ENCODE results near the gene DKK3.
"Not testable (repeated sequence)": the region's sequence is repeated elsewhere in the genome, so short reads cannot be mapped to it uniquely, and the experiment has no call there.

Gene DKK3

DNA sequence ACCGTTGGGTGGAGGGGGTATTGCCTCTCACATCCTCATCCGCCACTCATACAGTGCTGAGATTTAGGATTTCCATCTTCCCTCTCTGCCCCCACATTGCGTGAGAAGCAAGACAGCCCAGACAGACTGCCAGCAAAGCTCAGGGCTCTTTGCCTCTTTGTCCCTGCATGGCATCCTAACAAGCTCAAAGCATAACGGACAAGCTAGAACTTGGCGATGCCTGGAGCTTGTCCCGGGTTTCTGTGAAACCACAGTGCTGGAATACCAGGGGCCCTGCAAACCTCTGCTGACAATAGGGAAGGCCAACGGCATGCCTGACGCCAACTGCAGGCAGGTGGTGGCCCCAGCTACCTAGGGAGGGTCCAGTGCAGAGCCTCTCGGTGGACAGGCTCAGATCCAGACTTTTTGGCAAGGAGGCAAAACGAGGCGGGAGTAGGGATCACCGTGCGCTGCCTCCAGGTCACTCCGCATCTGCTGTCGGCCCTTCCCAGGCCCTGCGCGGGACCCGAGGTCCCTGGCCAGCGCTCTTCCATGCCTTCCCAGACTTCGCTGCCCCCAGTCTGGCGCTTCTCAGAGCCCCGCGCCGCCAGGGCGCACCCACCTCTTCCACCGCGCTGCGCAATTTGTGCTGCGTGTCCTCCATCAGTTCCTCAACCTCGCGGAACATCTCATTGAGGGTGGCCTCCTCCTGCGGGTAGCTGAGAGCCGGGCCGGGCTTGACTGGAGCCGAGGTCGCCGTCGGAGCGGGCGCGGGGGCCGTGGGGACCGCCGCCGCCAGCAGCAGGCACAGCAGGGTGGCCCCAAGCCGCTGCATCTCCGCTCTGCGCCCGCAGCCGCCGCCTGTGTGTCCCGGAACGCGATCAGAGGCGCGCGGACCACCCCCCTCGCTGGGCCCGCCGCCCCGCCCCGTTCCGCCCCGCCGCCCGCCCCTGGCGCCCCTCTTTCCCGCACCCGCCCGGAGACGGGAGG is at the start of gene DKK3:
Gene DKK3, minus strand, starts transcription at position 858 of the 969 bp plus-strand sequence. Its CDS starts 44 bp downstream, at position 814.
- DNase-seq (ENCODE audit: low spot score): peak; percentile 56

DNA sequence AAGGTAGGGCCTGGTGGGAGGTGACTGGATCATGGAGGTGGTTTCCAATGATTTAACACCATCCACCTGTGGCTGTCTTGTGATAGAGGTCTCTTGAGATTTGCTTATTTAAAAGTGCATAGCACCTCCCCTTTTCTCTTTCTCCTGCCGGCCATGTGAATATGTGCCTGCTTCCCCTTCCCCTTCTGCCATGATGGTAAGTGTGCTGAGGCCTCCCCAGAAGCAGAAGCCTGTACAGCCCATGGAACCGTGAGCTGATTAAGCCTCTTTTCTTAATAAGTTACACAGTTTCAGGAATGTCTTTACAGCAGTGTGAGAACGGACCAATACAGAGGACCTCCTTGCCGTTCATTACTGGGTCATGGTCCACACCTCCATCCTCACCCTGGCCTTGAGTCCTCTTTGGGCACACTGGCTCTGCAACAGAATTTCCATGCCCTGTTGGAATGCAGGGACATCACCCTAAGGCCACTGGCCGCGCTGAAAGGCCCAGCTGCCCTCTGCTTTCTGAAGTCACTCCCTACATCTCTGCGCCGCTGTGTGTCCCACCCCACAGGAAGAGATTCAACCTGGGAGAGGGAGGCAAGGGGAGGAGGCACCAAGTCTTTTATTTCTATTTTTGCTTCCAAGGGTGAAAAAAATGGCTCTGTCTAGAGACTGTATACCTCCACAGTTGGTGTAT is 49.0 kb upstream of the DKK3 start:
- DNase-seq (ENCODE audit: low spot score): no peak

DNA sequence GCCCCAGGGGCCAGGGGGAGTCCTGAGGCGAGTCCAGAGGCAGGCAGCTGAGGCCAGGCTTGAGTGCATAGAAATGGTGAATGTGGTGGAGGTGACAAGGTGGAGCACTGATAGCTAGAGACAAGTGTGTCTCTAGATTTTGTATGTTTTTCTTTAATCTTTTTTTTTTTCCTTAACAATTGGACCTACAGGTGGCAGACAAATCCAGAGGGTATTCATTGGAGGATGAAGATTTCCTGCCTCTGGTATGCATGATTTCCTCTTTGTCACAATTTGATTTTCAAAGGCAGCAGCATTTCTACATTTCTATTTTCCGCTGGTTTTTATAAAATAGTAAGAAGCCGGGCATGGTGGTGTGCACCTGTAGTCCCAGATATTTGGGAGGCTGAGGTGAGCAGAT is 47.7 kb upstream of the DKK3 start:
- DNase-seq (ENCODE audit: low spot score): no peak

DNA sequence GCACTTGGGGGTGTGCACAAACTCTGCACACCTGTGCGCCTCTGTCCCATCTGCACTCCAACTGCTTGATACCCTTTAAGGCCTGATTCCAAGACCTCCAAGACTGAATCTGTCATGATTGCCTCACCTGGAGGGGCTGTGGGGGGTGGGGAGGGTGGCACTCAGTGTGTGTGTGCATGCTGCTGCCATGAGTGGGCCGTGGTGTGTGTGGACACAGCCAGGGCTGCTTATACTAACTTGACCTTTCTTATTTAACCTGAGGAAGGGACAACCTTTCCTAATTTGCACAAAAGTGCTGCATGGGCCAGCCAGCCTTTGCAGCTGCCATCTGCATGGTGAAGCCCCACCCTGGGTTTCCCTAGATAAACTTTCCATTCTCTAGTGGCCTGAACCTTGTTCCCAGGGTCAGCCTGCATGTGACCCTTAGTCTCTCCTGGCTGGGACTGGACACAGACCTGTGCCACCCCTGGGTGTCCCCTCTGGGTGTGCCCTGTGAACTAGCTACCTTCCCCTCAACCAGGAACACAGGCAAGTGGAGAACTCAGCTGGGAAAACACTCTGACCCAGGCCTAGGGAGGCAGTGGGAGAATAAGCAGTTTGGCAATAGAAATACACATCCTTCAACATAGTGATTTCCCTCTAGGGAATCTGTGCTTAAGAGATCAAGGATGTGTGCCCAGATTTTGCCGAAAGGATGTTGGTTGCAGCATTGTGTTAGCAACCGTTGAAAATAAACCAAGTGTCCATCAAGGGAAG is 45.4 kb upstream of the DKK3 start:
- no peak for DNase-seq (ENCODE audit: low spot score)

DNA sequence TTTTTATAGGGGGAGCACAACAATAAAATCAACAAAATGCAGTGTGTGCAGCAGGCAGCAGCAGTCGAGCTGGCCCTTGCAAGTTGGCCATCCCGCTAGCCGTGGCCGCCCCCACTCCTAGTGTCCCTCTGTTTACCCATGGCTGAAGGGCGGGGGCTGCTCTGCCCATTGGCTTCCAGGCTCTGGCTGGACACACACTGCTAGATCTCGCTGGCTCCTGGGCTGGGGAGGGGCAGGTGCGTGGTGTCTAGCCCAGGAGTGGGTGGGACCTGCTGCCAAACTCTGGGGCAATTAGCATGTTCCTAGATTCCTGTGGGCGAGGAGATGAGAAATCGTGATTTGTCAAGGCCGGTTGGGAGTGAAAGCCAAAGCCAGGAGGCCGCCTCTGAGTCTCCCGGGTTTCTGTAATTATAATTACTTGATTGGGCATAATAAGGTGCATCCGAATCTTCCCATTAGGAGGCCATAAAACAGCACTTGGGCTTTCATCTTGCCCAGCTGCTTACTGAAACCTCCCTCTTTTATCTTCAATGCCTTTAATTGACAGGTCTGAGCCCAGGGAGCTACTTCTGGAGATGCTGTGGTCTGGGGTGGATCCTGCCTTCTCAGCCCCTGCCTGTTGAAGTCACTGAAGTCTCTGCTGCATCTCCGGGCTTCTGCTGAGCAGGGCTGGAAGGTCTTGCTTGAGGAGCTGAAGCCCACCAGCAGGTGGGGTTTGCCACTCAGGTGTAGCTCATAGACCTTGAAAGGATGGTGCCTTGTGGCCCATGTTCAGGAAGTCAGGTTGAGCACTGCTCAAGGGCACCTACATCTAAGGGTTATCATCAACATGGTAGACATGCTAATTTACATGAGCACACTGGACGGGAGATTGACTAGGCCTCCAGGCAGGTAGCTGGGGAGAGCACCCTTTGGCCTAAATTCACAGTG is 44.5 kb upstream of the DKK3 start:
- no peak for DNase-seq (ENCODE audit: low spot score)

DNA sequence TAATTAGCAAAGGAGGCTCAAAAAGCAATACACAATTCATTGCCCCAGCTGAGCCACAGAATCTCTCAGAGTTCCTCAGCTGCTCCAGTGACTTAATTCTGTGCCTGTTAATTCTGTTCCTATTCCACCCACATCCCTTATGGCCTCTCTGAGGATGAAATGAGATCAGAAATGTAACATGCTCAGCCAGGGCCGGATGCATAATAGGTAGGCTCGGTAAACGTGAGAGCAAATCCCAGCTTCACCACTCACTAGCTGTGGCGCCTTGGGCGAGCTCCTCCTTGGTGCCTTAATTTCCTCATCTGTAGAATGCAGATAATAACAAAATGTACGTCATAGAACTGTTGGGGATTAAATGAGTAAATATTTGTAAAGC is 42.8 kb upstream of the DKK3 start:
- no peak for DNase-seq (ENCODE audit: low spot score)

DNA sequence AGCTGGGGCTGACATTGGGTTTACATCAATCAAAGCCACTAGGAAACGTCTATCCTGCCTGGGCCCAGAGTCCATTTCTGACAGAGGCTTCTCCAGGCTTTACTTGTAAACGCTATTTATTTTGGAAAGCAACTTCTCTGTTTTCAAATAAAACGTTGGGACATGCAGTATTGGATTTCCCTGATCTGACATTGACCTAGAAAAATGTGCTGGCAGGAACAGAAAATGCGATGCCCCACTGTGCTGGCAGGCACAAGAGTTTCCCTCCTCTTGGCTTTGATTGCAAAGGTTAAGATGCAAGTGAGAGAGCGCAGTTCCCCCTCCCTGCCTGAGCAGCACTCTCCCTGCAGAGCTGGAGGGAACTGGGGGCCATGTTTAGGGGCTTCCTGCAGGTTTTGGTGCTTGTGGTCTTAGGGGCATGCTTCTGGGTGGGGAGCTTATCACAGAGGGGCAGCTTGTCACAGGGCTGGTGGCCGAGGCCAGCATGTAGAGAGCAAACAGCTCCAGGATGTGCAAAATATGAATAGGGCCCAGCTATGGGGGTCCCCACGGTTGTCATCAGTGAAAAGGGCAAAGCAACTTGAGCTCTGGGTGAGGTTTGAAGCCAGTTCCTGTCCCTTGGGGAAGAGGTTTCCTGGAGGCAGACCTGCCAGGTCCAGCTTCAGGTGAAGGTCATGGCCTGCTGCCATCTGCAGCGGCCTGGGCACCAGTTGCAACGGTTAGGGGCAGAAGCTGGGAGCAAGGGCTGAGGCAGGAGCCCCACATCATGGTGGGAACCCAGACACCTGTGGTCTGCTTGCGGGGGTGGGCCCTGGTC is 42.3 kb upstream of the DKK3 start:
- no peak for DNase-seq (ENCODE audit: low spot score)

DNA sequence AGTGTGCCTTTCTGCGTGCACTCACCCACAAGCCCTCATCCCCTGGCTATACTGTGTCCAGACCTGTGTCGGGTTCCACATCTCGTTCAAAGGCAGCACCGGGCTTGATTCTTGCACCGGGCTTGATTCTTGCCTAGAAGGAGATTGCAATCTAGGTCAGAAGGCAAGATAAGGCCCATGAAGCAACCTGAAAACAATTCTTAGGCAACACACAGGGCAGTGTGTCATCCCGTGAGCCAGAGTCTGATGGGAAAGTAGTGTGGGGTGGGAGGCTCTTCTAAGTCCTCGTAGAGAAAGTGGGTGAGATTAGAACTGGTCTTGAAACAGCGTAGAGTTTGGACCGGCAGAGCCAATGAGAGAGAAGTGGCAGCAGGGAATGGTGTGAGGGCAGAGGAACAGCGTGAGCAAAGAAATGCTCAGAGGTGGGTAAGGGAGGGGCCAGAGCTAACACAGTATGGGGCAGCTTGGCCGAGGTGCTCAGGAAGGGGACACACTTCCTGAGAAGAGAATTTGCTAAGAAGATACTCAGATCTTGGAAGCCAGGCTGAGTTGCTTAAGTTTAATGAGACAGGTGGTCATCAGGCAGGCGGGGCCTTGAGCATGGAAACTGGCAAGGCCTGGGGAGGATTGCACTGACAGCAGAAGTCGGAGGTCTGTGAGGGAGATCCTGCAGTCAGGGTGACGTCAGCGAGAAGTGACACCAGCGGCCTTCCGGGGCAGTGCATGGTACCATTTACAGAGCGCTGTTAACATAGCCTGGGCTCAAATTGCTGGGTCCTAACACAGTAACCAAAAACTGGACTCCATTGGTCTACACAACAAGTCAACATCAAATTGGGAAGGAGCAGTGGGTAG is 40.7 kb upstream of the DKK3 start:
- DNase-seq (ENCODE audit: low spot score): no peak

DNA sequence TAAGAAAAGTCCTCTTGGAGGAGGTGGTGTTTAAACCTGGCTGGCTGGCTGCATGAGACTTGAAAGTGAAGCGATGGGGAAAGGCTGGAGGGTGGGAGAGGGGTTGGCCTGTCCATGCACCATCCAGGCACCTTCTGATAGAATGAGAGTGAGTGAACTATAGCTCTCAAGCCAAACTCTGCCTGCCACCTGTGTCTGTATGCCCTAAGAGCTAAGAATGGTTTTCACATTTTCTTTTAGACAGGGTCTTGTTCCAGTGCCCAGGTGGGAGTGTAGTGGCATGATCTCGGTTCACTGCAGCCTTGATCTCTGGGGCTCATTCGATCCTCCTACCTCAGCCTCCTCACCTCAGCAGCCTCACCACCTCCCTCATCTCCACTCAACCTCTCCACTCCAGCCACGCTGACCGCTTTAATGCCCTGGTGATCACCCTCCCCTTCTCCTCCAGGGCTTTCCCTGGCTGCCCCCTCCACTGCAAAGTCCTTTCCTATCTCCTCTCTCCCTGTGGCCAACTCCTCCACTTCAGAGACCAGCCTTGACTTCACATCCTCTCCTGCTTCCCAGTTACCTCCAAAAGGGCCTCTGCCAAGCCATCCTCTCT is 38.3 kb upstream of the DKK3 start:
- no peak for DNase-seq (ENCODE audit: low spot score)

DNA sequence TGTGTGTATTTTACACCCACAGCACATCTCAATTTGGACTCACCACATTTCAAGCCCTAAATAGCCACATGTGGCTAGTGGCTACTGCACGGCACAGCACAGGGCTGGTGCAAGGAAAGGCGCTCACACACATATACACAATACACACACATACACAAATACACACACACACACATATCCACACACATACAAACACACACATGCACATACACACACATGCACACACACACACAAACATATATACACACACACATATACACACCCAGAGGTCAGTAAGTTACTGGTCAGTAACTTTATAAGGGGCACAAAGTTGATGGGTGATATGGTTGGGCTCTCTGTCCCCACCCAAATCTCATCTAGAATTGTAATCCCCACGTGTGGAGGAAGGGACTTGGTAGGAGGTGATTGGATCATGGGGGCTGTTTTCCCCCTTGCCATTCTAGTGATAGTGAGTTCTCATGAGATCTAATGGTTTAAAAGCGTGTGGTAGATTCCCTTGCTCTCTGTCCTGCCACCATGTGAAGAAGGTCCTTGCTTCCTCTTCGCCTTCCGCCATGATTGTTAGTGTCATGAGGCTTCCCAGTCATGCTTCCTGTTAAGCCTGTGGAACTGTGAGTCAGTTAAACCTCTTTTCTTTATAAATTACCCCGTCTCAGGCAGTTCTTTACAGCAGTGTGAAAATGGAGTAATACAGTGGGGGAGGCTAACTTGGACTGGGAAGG is 37.6 kb upstream of the DKK3 start:
- no peak for DNase-seq (ENCODE audit: low spot score)

DNA sequence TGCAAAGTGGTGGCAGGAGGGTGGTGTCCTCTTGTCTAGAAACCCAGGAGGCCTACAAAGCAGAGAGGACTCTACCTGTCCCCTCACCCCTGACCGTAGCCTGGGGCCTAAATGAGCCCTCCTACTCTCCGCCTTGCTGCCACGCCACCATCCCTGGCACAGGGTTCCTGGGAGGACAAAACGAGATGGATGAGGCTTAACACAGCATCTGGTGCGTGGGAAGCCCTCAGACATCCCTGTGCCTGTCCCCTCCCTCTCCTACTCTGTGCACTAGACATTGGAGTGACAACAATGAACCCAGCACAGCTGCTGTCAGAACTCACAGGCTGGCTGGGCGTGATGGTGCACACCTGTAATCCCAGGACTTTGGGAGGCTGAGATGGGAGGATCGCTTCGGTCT is 36.4 kb upstream of the DKK3 start:
- DNase-seq (ENCODE audit: low spot score): no peak

DNA sequence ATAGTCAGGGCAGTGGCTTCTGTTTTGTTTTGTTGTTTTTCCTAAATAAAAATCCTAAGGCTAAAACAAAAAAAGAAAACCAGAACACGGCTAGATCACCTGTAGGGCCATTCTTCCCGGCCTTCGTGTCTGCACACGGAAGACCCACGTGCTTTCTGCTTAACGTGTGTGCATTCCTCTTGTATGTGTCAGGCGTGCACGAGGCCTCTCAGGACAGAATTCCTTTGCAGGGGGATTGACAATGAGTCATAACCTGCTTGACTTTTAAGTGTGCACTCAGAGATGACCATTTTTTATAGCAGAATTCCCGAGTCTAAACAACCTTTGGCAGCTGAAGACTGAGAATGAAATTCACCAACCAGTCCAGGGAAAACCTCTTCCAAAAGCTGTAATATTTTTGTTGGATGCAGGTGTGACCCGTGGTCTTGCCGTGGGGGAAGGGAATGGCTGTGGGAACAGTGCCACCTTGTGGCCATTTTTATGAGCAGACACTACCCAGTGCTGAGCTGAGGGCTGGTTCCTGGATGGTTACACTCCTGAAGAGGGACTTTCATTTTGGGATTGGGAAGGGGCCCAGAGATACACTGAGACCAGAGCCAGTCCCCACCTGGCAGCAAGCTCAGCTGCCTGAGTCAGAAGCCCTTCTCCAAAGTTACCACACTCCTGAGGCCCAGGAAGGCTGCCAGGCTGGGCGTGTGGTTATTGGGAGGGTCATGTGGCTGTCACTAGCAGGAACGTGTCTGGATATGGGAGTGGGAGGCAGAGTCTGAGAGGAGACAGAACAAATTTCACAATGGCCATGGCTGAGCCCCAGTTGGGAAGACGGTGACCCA is 35.7 kb upstream of the DKK3 start:
- DNase-seq (ENCODE audit: low spot score): peak; percentile 61

DNA sequence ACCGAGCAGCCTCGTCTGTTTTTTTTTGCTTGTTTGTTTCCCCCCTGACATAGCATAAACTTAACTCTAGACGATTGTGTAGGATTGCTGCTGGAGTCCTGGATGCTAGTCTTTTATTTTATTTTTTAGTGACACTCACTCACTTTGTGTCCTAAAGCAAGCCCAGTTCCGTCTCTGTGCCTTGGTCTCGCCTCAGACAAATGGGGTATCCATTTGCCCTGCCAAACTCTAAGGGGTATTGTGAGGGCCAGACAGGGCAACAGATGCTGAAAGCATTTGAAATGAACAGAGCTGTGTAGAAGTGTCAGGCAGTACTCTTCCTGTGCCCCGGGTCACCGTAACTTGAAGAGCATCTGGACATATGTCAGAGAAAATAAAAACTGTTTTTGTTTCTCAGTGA is 34.8 kb upstream of the DKK3 start:
- DNase-seq (ENCODE audit: low spot score): no peak

DNA sequence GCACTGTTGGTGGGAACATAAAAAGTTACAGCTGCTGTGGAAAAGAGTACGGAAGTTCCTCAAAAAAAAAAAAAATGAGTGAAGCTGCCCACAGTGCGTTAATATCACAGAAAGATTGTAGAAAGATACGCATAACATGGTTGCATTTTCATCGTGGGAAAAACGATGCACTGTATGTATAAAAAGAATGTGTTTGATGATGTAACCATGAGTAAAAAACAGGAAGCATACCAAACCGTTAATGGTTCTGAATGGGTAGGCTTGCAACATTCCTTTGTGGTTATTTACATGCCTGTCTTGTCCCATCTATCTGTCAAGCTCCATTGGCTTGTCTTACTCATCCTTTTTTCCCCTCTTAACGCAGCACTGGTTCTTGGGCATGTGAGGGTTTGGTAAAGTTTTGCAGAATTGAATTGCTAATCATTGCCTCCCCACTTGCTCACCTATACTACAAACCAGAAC is 33.8 kb upstream of the DKK3 start:
- no peak for DNase-seq (ENCODE audit: low spot score)

DNA sequence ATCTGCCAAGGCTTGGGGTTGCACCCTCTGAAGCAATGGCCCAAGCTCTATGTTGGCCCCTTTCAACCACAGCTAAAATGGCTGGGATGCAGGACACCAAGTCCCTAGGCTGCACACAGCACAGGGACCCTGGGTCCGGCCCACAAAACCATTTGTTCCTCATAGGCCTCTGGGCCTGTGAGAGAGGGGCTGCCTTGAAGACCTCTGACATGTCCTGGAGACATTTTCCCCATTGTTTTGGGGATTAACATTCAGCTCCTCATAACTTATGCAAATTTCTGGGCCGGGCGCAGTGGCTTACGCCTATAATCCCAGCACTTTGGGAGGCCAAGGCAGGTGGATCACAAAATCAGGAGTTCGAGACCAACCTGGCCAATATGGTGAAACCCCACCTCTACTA is 32.3 kb upstream of the DKK3 start:
- not testable (repeated sequence) for DNase-seq (ENCODE audit: low spot score)

DNA sequence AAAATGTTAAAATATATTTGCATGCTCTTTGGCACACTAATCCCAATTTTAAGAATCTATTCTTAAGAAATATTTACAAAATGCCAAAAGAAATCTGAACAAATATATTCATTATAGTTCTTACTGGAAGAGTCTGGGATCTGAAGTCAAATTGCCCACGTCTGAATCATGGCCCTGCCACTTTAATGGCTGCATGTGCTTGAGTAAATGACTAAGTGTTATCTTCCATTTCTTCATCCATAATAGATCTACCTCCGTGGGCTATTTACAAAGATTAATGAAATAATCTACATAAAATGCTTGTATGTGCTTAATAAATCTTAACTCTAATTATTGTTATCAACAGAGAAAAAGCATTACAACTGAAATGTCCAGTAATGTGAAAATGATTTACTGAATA is 24.5 kb upstream of the DKK3 start:
- no peak for DNase-seq (ENCODE audit: low spot score)

DNA sequence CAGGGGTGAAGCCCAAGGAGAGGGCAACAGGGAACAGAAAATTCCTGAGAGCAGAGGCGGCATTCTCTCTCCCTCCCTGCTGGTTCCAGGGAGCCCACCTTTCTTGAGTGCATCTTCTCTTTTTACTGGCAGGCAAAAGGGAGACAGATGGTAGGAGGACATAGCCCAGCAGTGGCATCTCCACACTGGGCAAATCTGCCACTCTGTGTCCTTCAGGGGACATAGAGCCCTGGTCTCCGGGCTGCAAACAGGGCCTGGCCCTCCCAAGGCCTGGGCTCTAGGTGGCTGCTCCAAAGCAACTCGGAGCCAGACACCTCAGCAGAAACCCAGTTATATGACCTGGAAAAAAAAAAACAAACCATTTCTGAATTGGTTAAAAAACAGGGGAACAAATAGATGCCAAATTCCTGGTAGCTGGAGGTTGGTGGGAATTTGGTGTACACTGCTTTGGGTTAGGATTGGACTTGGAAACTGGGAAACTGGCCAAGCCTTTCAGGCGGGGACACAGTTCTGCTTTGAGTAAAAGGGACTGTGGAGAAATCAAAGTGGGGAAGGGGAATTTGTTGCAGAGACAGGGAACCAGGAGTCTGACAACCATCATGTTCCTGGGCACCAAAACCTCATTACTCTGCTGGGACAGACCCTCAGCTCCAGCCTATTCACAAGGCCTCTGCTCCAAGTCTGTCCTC is 23.6 kb upstream of the DKK3 start:
- DNase-seq (ENCODE audit: low spot score): no peak
